Mucosa of stomach (tissue), 1 donor: ENCODE results near the gene MRGPRX2.

ENCODE experiments used
- H3K27me3 ChIP-seq: one replicate; pipeline ENCODE4 v1.7.0; 2013; ENCODE audit warnings: mild to moderate bottlenecking, low read length; ENCODE audit not compliant: control insufficient read depth, insufficient read depth
- H3K36me3 ChIP-seq: one replicate; pipeline ENCODE4 v1.7.0; 2013; ENCODE audit warnings: low read length; ENCODE audit not compliant: control insufficient read depth, insufficient read depth
- H3K4me1 ChIP-seq: one replicate; pipeline ENCODE4 v1.7.0; 2013; ENCODE audit warnings: mild to moderate bottlenecking, low read length; ENCODE audit not compliant: control insufficient read depth, insufficient read depth
- H3K4me3 ChIP-seq: one replicate; pipeline ENCODE4 v1.7.0; 2013; ENCODE audit warnings: low read length
- H3K9ac ChIP-seq: one replicate; pipeline ENCODE4 v1.7.0; 2013; ENCODE audit warnings: mild to moderate bottlenecking, low read length, moderate library complexity
- H3K9me3 ChIP-seq: one replicate; pipeline ENCODE4 v1.7.0; 2013; ENCODE audit warnings: mild to moderate bottlenecking, low read length, moderate library complexity; ENCODE audit not compliant: control insufficient read depth
- donor health status: Pancreatic carcinoma.

Gene MRGPRX2

GRCh38 chr11:19089421-19089820 lies 28.9 kb upstream of the MRGPRX2 start:
- Histone ChIP-seq H3K9me3 (no peaks in the 10 kb centered on the region), H3K27me3 (no peaks in the 10 kb centered on the region), H3K9ac (no peak overlapping the region), H3K4me3 (no peak overlapping the region), H3K36me3 (no peaks in the 10 kb centered on the region), H3K4me1 (no peaks in the 10 kb centered on the region)

- H3K9ac ChIP-seq, result no peak overlapping the region
- H3K4me1 ChIP-seq, result no peaks in the 10 kb centered on the region
- H3K36me3 ChIP-seq, result no peaks in the 10 kb centered on the region
- no peak overlapping the region for H3K4me3 ChIP-seq
- no peaks in the 10 kb centered on the region for H3K27me3 ChIP-seq
- no peaks in the 10 kb centered on the region for H3K9me3 ChIP-seq
These were observed 28.3 kb upstream of the MRGPRX2 start for GRCh38 chr11:19088791-19089190.

GRCh38 chr11:19087658-19088057 lies 27.1 kb upstream of the MRGPRX2 start:
- H3K9ac ChIP-seq, result no peak overlapping the region
- no peak overlapping the region for H3K4me3 ChIP-seq
- no peaks in the 10 kb centered on the region for H3K36me3 ChIP-seq
- H3K27me3 ChIP-seq, result no peaks in the 10 kb centered on the region
- no peaks in the 10 kb centered on the region for H3K4me1 ChIP-seq
- no peaks in the 10 kb centered on the region for H3K9me3 ChIP-seq

GRCh38 chr11:19084661-19085315 lies 24.3 kb upstream of the MRGPRX2 start:
- peaks cover under 1% of the 10 kb centered on the region for H3K4me1 ChIP-seq
- no peaks in the 10 kb centered on the region for H3K9me3 ChIP-seq
- H3K36me3 ChIP-seq, result no peaks in the 10 kb centered on the region
- H3K4me3 ChIP-seq, result no peak overlapping the region
- no peaks in the 10 kb centered on the region for H3K27me3 ChIP-seq
- H3K9ac ChIP-seq, result no peak overlapping the region

- H3K27me3 ChIP-seq, result no peaks in the 10 kb centered on the region
- peaks cover 7% of the 10 kb centered on the region for H3K4me1 ChIP-seq
- H3K36me3 ChIP-seq, result no peaks in the 10 kb centered on the region
- H3K9ac ChIP-seq, result no peak overlapping the region
- no peak overlapping the region for H3K4me3 ChIP-seq
- H3K9me3 ChIP-seq, result no peaks in the 10 kb centered on the region
These were observed 22.6 kb upstream of the MRGPRX2 start for GRCh38 chr11:19083166-19083565.

GRCh38 chr11:19080579-19080993 lies 20.1 kb upstream of the MRGPRX2 start:
- peaks cover 15% of the 10 kb centered on the region for H3K4me1 ChIP-seq
- H3K27me3 ChIP-seq, result no peaks in the 10 kb centered on the region
- H3K36me3 ChIP-seq, result no peaks in the 10 kb centered on the region
- H3K4me3 ChIP-seq, result no peak overlapping the region
- H3K9ac ChIP-seq, result no peak overlapping the region
- H3K9me3 ChIP-seq, result no peaks in the 10 kb centered on the region

GRCh38 chr11:19079643-19080440 lies 19.3 kb upstream of the MRGPRX2 start:
- H3K9ac ChIP-seq, result no peak overlapping the region
- no peak overlapping the region for H3K4me3 ChIP-seq
- no peaks in the 10 kb centered on the region for H3K27me3 ChIP-seq
- H3K4me1 ChIP-seq, result peaks cover 15% of the 10 kb centered on the region
- no peaks in the 10 kb centered on the region for H3K9me3 ChIP-seq
- H3K36me3 ChIP-seq, result no peaks in the 10 kb centered on the region

- Histone ChIP-seq H3K36me3 (no peaks in the 10 kb centered on the region), H3K4me3 (no peak overlapping the region), H3K9ac (no peak overlapping the region), H3K4me1 (peaks cover 31% of the 10 kb centered on the region), H3K9me3 (no peaks in the 10 kb centered on the region), H3K27me3 (no peaks in the 10 kb centered on the region)
These were observed 17.4 kb upstream of the MRGPRX2 start for GRCh38 chr11:19077965-19078364.

GRCh38 chr11:19076744-19077589 lies 16.4 kb upstream of the MRGPRX2 start:
- no peak overlapping the region for H3K4me3 ChIP-seq
- H3K9ac ChIP-seq, result no peak overlapping the region
- no peaks in the 10 kb centered on the region for H3K27me3 ChIP-seq
- no peaks in the 10 kb centered on the region for H3K36me3 ChIP-seq
- H3K9me3 ChIP-seq, result no peaks in the 10 kb centered on the region
- H3K4me1 ChIP-seq, result peaks cover 41% of the 10 kb centered on the region

GRCh38 chr11:19075636-19076035 lies 15.1 kb upstream of the MRGPRX2 start:
- Histone ChIP-seq H3K4me1 (peaks cover 44% of the 10 kb centered on the region), H3K36me3 (no peaks in the 10 kb centered on the region), H3K9ac (no peak overlapping the region), H3K27me3 (no peaks in the 10 kb centered on the region), H3K9me3 (no peaks in the 10 kb centered on the region), H3K4me3 (no peak overlapping the region)

- Histone ChIP-seq H3K27me3 (peaks cover 5% of the 10 kb centered on the region), H3K4me1 (peaks cover 37% of the 10 kb centered on the region), H3K9me3 (no peaks in the 10 kb centered on the region), H3K4me3 (no peak overlapping the region), H3K36me3 (no peaks in the 10 kb centered on the region), H3K9ac (no peak overlapping the region)
These were observed 13.2 kb upstream of the MRGPRX2 start for GRCh38 chr11:19073454-19074415.
